HFF-Myc (cell line): ENCODE measurements around the gene AARS2.
A peak's percentile ranks its signal among the peaks of the same experiment; 100 is the strongest.

Source experiments
- DNase-seq: peaks from one replicate; pipeline ENCODE4 v3.0.0-alpha.2; 2011; ENCODE audit warnings: low read depth; ENCODE audit errors: extremely low read depth
- H3K4me3 ChIP-seq: replicated peaks from 2 replicates; pipeline ENCODE4 v1.5.1; 2011; ENCODE audit warnings: low read depth, mild to moderate bottlenecking, control low read depth, low read length
- TF ChIP-seq, protein P1 (sequence below): IDR thresholded peaks from 2 replicates; pipeline ENCODE4 v1.5.1; 2012; ENCODE audit warnings: mild to moderate bottlenecking, low read depth, low read length, control low read depth; ENCODE audit errors: missing control alignments

Gene AARS2

DNA sequence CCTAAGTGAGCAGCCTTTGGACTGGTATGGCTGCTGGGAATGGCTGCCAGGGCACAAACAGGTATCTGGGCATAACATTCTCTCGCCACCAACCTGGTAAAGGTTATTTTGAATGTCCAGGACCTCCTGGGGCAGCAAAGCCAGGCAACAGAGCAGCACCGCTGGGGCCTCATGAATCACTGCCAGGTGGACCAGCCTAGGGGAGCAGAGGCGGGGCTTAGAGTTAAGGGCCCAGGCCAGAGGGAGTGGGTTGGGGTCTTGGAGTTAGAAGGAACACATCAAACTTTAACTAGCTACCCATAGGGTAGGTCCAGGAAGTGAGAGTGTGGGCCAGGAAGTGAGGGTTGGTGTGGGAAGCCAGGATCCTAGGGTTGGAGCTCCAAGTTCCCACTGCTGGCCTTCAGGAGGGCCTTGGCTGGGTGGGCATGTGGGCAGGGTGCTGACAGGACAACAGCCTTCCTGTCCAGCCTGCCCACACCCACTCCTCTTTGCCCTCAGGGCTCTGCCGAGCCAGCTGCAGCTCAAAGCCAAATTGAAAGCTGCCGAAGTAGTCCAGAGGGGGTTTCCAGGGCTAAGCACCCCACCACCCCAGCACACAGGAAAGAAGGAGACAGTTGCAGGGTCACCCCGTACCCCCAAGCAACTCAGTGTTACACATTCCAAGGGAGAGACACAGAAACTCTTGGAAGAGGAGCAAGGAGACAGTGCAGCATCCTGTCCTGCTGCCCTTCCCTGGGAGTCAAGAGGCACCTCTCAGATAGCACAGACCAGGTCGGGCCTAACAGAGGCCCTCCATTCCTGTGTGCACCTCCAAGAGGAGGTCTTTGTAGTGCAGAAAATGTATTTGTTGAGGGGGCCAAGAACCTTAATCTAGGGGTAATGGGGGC is 50.4 kb downstream of the AARS2 start:
- peak overlapping the region; percentile 77 for H3K4me3 ChIP-seq
- no peak for DNase-seq
- TF ChIP-seq, protein P1, sequence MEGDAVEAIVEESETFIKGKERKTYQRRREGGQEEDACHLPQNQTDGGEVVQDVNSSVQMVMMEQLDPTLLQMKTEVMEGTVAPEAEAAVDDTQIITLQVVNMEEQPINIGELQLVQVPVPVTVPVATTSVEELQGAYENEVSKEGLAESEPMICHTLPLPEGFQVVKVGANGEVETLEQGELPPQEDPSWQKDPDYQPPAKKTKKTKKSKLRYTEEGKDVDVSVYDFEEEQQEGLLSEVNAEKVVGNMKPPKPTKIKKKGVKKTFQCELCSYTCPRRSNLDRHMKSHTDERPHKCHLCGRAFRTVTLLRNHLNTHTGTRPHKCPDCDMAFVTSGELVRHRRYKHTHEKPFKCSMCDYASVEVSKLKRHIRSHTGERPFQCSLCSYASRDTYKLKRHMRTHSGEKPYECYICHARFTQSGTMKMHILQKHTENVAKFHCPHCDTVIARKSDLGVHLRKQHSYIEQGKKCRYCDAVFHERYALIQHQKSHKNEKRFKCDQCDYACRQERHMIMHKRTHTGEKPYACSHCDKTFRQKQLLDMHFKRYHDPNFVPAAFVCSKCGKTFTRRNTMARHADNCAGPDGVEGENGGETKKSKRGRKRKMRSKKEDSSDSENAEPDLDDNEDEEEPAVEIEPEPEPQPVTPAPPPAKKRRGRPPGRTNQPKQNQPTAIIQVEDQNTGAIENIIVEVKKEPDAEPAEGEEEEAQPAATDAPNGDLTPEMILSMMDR: no peak

DNA sequence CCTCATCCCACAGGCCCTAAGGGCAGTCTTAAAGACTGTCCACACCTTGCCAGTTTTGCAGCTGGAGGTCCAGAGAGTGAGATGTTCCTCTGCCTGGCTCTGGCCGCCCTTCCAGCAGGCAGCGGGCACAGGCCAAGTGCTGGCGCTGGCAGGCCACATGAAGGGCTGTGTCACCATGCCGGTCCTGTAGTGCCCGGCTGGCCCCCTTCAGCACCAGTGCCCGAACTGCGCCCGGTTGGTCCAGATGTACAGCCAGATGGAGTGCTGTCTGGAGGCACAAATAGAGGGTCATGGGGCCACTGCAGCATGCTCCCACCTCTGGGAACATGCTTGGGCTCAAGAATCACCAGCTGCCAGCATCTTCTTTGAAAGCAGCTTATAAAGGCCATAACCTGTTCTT is 51.6 kb downstream of the AARS2 start:
- no peak overlapping the region for H3K4me3 ChIP-seq
- no peak for DNase-seq
- TF ChIP-seq, protein P1: no peak

DNA sequence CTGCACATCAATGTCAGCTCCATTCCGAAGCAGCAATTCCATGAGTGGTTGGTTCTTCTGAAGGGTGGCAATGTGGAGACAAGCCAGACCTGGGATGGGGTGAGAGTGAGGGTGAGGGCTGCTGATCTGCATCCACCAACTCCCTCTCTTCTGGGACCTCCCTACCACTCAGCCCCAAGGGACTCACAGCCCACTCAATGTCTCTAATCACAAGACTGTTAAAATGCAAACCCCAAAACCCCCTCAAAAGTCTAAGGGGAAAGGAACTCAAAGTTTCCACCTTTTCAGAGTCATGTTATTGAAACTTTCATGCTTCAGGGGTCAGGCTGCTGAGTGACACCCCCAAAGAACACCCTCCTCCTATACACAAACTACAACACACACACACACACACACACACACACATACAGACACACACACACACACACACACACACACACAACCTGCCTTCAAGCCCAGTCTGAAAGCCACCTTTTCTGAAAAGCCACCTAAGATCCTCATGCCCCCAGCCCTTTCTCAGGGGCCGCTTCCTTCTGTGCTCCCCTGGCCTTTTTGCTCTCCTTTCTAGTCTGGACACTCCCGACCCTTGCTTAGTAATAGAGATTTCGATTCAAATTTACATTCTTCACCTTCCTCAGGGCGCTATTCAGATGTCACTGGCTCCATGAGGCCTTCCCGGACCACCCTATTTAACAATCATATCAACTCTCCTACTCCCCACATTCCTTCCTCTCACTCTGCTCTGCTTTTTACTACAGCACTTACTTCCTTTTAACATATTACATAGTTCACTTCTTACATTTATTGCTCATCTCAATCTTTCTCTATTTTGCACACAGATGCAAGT is 52.5 kb downstream of the AARS2 start:
- TF ChIP-seq, protein P1: no peak
- no peak overlapping the region for H3K4me3 ChIP-seq

DNA sequence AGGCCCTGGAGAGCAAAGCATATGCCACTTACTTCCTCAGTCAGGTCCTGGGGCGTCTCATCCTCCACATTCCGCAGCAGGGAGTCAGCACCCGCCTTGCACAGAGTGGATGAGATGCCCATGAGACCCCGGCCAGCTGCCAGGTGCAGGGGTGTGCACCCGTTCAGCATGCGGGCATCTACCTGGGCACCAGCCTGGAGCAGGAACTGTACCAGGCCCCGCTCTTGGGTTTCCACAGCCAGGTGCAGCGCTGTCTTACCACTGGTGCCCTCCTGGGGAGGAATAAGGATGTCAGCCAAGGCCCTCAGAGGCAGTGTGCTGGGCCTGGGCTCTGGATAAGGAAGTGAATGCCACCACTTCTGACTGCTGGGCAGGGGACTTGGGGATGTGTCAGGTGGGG is 53.1 kb downstream of the AARS2 start:
- DNase-seq: no peak
- no peak overlapping the region for H3K4me3 ChIP-seq
- TF ChIP-seq, protein P1: no peak

More for the DNA sequence above, 52.5 kb downstream of the AARS2 start:
- no peak for DNase-seq

DNA sequence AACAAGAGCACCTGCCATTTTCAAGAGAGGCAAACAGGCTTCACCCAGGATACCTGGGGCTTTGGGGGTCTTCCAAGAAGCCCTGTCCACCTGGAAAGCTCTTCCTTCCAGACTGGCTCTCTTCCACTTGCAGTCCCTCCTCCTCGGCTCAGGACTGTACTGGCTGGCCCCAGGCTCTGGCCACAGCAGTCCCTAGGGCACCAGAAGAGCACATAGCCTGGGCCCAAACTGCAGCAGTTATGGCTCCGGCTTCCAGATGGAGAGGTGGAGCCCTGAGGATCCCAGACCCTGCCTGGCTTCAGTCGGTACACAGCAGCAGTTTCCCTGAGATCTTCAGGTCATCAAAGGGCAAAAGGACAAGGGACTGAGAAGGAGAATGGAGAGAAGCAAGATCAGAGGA is 54.2 kb downstream of the AARS2 start:
- H3K4me3 ChIP-seq: no peak overlapping the region
- DNase-seq: no peak
- TF ChIP-seq, protein P1: no peak

DNA sequence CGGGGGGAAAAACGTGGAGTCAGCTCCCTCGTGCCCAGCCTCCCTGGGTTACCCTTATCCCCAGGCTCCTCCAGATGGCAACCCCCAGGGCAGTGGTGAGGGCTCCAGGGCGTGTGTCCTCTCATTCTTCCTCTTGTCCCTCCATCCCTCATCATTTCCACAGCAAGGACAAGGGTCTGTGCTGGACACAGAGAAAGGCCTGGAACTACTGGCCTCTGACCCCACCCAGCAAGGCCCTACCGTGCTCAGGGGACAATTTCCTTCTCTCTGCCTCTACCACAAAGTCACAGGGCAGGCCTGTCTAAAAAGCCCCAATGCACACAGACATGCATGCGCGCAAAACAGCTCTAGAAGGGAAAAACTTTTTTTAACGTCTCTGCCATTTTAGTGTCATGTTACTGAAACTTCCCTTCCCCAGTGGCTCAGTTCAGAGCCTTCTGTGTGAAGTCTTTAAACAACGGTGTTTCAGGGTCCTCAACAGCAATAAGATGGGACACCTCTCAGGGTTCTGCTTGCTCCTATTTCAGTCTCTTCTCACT is 54.8 kb downstream of the AARS2 start:
- no peak for DNase-seq
- no peak overlapping the region for H3K4me3 ChIP-seq
- TF ChIP-seq, protein P1: no peak
